Activated CD4-positive, alpha-beta T cell treated with anti-CD3 and anti-CD28 coated beads, Interleukin-2, amount 50 U/mL, for 1 hour (primary cell): ENCODE measurements around the gene EPHB1.

ENCODE experiments used
- DNase-seq: peaks from one replicate; pipeline ENCODE4 v3.0.0-alpha.2; 2020

Gene EPHB1

GRCh38 chr3:134852132-134852531 is 57.1 kb downstream of the EPHB1 start:
- no peak for DNase-seq

- no peak for DNase-seq
Observed at GRCh38 chr3:134852893-134853351, 57.9 kb downstream of the EPHB1 start.

- DNase-seq: no peak
Observed at GRCh38 chr3:134854254-134854653, 59.2 kb downstream of the EPHB1 start.

DNA sequence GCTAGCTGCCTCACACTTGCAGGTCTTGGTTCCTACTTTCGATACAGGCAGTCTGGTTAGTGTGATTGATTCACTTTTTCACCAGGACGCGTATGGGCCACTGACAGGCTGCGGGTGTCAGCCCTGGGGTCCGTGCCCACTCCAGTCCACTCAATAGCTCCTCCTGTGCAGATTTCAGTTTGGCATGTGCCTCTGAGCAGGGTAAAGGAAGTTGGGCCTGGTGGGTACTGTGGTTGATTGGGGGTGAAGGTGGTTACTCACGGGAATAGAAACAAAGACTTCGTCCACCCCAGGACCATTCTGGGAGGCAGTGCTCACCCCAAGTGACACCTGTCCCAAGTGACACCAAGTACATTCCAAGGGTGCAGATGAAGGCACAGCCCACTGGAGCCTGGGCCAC is 62.3 kb downstream of the EPHB1 start:
- no peak for DNase-seq

- no peak for DNase-seq
Observed at GRCh38 chr3:134857776-134858362, 62.8 kb downstream of the EPHB1 start.

- DNase-seq: no peak
Observed at GRCh38 chr3:134858441-134859035, 63.5 kb downstream of the EPHB1 start.

- DNase-seq: no peak
Observed at GRCh38 chr3:134859341-134859740, 64.3 kb downstream of the EPHB1 start.

GRCh38 chr3:134860141-134860540 is 65.1 kb downstream of the EPHB1 start:
- no peak for DNase-seq

DNA sequence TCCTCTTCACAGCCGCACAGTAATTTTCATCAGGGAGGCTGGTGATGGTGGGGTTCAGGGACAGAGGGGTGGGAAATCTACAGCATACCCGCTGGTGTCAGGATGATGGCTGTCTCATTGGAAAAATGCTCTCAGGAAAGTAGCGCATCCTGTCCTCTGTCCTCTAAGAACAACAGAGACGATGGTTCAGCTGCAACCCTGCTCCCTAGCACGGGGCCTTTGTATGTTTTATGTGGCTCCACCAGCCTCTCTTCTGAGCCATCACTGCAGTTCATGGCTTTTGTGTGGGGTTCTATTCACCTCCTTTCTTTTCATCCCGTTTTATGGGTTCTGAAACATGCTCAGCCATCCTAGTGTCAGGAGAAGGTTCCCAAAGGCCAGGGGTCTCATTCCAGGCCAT is 68.9 kb downstream of the EPHB1 start:
- no peak for DNase-seq

GRCh38 chr3:134864636-134865035 is 69.6 kb downstream of the EPHB1 start:
- no peak for DNase-seq

DNA sequence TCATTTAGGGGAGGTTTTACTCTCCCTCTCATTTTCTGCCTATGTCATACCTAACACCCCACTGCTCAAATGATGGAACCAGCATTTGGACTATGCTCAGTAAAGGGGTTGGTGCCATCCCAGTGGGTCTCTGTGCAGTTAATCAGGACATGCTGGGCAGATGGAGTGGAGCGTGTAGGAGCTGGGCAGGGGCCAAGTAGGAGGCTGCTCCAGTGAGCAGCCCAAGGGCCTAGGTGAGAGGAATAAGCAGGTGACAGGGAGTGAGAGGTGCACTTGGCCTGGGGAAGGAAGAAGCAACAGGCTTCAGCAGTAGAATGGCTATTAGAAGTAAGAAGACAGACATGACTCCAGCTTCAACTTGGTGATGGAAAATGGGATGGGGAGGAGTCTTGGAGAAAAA is 72.2 kb downstream of the EPHB1 start:
- no peak for DNase-seq

DNA sequence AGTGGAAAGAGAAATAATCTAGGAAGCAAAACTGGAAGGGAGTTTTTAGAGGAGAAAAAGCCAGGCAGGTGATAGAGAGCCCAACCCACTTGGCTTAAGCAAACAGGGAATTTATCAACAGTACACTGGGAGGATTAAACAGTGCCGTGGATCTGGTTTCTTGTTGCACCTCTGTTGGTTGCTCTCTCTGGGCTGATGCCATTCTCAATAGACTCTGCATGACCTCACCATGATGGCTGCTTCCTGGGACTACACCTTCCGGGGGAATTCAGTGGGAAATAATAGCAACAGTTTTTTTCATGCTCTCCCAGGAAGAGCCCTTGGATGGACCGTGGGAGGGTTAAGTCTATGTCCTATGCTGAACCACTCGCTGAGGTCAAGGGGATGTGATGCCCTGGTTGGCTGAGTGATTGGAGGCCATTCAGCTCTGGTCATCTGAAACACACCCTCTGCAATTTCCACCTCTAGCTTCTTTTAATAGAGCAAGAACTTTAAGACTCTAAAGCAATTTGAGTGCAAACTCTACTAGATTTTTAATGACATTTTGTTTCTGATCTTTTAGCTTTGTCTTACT is 74.2 kb downstream of the EPHB1 start:
- DNase-seq: no peak

DNA sequence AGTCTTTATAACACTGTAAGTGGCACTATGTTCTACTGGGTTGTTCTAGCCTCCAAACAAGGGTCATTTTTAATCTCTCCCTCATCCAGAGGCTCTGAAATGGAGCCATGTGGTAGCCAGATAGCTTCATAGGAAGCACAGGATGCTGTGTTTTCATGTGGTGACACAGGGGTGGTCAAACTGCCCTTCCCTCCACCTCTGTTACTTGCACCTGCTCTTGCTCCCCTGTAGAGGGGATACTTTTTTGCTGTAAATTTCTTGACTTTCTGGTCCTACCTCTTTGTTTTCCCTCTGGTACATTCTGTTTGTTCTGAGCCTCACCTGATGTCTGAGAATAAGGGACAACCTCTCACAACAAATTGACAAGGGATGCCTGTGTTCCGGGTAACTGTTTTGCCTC is 76.8 kb downstream of the EPHB1 start:
- DNase-seq: no peak

DNA sequence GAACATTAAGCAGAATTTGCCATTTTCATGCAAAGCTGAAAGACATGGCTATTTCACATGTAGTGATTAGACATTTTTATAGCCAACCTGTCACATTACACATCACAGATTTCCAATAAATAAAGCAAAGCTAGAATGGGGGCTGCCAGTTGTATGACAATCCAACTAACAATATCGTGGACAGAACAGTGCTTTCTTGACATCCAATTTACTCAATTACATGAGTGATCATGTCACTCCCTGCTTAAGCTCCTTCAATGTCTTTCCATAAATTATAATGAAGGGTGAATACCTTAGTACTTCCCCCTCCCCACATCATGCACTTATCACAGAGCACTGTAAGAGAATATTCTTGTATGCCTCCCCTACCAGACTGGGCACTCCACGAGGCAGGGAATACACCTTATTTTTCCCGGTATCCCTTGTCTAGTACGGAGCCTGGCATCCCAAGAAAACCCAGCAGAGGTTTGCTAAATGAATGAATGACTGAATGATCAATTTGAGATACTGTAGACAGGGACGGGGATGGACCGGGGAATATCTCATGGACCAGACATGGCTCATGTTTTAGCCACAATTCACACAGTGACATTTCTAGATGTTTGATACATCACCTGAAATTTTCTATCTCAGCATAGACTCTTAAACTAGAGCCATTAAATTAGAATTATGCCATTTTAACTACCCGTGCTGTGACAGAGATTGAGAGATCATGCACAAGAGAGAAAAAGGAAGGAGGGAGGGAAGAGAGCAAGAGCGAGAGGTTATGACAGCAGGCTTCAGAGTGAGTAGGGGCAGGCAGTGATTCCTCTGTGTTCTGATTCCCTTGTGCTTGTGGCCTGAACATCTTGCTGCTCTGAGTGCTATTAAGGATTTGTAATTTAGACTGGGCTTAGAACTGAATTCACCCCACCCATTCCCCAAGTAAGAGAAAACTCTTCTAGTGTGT is 77.7 kb downstream of the EPHB1 start:
- no peak for DNase-seq

GRCh38 chr3:134873789-134874188 is 78.7 kb downstream of the EPHB1 start:
- DNase-seq: no peak

DNA sequence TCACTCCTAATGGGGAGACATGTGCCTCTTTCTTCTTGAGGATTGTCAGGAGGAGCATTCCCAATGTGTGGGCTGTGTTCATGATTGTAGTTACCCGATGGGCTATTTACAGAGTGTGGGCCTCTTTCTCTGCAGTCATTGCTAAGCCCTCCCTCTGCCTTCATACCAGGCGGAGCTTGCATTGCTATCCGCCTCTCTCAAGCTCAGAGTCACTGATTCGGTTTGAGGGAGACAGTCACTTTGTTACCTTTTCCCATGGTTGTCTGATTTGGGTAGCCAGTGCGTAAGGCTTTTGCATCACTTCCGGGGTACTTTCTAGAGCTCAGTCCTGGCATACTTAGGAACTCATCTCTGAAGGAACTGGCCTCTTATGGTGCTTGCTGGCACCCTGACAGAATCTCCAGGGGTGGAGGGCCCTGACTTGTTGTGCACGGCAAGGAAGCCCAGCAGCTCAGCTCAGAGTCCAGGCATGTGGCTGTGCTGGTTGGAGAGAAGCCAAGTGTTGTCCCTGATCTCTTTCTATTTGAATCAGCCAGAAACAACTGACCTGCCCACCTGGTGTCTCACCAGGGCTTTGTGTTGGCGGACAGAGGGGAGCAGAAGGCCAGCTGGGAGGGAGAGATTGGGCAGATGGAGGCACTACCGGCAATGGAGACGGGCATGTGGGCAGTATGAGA is 79.8 kb downstream of the EPHB1 start:
- no peak for DNase-seq

- no peak for DNase-seq
Observed at GRCh38 chr3:134876836-134877235, 81.8 kb downstream of the EPHB1 start.

DNA sequence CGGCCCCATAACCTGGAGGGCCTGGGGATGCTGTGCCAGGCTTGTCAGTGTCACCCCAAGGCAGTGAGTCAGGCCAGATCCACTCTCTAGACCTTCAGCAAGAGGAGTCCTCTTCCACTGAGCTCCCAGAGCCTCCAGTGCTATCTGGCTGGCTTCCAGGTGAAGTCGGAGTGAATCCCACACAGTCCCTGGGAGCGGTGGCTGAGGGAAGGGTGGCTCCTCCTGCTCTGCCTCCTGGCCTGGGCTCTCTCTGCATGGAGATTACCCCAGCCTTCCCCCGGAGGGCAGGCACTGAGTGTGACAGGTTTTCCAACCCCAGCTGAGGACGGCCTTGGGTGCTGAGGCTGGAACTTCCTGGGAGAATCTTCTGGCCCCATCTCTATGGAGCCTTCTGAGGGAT is 82.7 kb downstream of the EPHB1 start:
- no peak for DNase-seq

- no peak for DNase-seq
Observed at GRCh38 chr3:134879990-134880389, 84.9 kb downstream of the EPHB1 start.

GRCh38 chr3:134880431-134880830 is 85.4 kb downstream of the EPHB1 start:
- no peak for DNase-seq

DNA sequence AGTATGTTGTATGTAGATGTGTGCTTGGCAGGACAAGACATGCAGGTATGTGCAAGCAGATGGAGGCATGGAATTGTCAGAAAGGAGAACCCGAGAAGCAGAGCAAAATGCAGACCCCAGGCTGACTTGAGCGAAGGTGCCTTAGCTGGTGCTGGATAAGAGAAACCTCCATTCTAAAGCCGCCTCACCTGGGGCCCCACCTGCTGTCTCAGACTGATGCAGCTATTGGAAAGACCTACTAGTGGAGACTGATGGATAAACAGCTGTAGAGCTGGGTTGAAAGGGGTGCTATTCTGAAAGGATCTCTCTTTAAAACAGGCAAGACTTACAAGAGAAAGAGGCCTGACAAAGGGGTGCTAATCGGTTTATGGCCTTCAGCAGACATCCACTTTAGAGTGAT is 86.2 kb downstream of the EPHB1 start:
- DNase-seq: no peak

- no peak for DNase-seq
Observed at GRCh38 chr3:134883697-134884385, 88.8 kb downstream of the EPHB1 start.
